Measurements from ENCODE around the gene LRP4.

- TF ChIP-seq CTCF (IDR thresholded peaks at IDR 0.05; ENCODE audit: control extremely low read depth in 1 of 3, insufficient read depth in 1 of 3, low read depth in 1 of 3, low read length in 3 of 3) (no peak), POLR2AphosphoS5 (IDR thresholded peaks at IDR 0.05; ENCODE audit: low read depth, low read length) (no peak), POLR2A (IDR thresholded peaks at IDR 0.05; ENCODE audit: control extremely low read depth in 1 of 2, low read depth in 2 of 2, low read length in 2 of 2) (no peak), FOSL1 (IDR thresholded peaks at IDR 0.05; ENCODE audit: insufficient read depth, low read depth, low read length) (no peak), ASH2L (IDR thresholded peaks at IDR 0.05; ENCODE audit: low read length) (no peak), EZH2 (IDR thresholded peaks at IDR 0.05; ENCODE audit: low read depth, low read length, severe bottlenecking) (no peak), EP300 (IDR thresholded peaks at IDR 0.05; ENCODE audit: borderline replicate concordance in 1 of 2, low read depth in 2 of 2, low read length in 2 of 2) (no peak), BRCA1 (IDR thresholded peaks at IDR 0.05; ENCODE audit: low read depth, low read length) (no peak), CEBPB (IDR thresholded peaks at IDR 0.05; ENCODE audit: low read depth, low read length) (no peak), RAD21 (IDR thresholded peaks at IDR 0.05 in 1 of 2, conservative IDR thresholded peaks at IDR 0.05 in 1 of 2; ENCODE audit: low read depth in 2 of 2, low read length in 2 of 2) (no peak), YY1 (IDR thresholded peaks at IDR 0.05; ENCODE audit: low read depth, low read length) (no peak), ATF3 (IDR thresholded peaks at IDR 0.05; ENCODE audit: insufficient read depth, low read depth, low read length) (no peak), SRF (IDR thresholded peaks at IDR 0.05; ENCODE audit: low read depth, low read length) (no peak)
Measured at GRCh38 chr11:46874586-46874985, 43.8 kb downstream of the LRP4 start.
